NB4 (cell line): ENCODE data around the gene CAMK4.

Source experiments
- DNase-seq: peaks from one replicate; pipeline ENCODE4 v3.0.0; 2010; ENCODE audit warnings: low read depth
- H3K4me3 ChIP-seq: one replicate; pipeline ENCODE4 v1.5.1; 2011; ENCODE audit warnings: mild to moderate bottlenecking, low read depth, low read length, moderate library complexity
- CTCF ChIP-seq: IDR thresholded peaks from one replicate; pipeline ENCODE4 v1.5.1; 2012; ENCODE audit warnings: low read depth, low read length
- MYC ChIP-seq: IDR thresholded peaks from 2 replicates; pipeline ENCODE4 v1.6.1; 2011; ENCODE audit warnings: low read depth, low read length
- POLR2A ChIP-seq: IDR thresholded peaks from 2 replicates; pipeline ENCODE4 v1.6.1; 2011; ENCODE audit warnings: mild to moderate bottlenecking; ENCODE audit not compliant: insufficient read length; ENCODE audit errors: extremely low read depth
- TF ChIP-seq, protein P1 (sequence below): IDR thresholded peaks from 2 replicates; pipeline ENCODE4 v1.6.1; 2011; ENCODE audit warnings: low read depth, low read length

CAMK4 gene

DNA sequence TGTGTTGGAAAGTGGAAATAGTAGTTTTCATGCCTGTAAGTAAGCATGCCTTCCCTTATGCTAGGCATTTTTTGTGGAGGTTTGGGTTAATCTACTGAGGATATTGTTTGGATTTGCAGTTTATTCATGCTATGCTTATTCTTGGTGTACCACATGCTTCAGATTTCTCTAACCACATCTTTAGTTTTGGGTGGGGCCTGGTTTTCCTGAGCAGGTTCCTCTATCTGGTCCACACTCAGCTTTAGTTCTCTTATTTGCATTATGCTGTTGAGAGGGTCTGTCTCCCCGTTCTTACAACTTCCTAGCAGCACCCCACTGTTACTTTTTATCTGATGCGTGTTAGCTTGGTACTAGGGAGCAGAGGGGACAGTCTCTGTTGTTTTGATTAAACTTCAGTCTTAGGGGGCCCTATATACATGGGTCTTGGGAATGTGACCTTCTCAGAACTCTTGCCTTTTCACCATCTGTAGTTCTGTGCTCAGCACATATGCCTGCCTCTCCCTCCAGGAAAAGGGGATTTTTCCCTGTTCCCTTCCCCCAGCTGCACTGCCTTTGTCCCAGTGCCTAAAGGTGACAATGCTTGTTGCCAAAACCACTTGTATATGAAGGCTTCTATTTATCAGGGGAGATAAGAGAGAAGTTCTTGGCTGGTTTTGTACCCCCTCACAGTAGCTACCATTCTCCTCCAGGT, 10.0 kb upstream of the CAMK4 start:
- TF ChIP-seq, protein P1, sequence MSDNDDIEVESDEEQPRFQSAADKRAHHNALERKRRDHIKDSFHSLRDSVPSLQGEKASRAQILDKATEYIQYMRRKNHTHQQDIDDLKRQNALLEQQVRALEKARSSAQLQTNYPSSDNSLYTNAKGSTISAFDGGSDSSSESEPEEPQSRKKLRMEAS: no peak
- no peak overlapping the region for H3K4me3 ChIP-seq

GRCh38 chr5:111215971-111216370, 8.2 kb upstream of the CAMK4 start:
- no peak overlapping the region for H3K4me3 ChIP-seq
- TF ChIP-seq CTCF: no peak
- no peak for TF ChIP-seq POLR2A
- TF ChIP-seq MYC: no peak
- TF ChIP-seq, protein P1: no peak
- DNase-seq: no peak

More for the DNA sequence above, 10.0 kb upstream of the CAMK4 start:
- DNase-seq: no peak

- no peak for TF ChIP-seq POLR2A
- no peak for TF ChIP-seq CTCF
- TF ChIP-seq, protein P1: no peak
- TF ChIP-seq MYC: no peak
- no peak for DNase-seq
- no peak overlapping the region for H3K4me3 ChIP-seq
Measured at GRCh38 chr5:111221139-111221538, 3.0 kb upstream of the CAMK4 start.

- no peak overlapping the region for H3K4me3 ChIP-seq
- TF ChIP-seq, protein P1: no peak
- TF ChIP-seq CTCF (no peak), MYC (no peak), POLR2A (no peak)
- no peak for DNase-seq
Measured at GRCh38 chr5:111223101-111223786, 940 bp upstream of the CAMK4 start.

- no peak overlapping the region for H3K4me3 ChIP-seq
- DNase-seq: no peak
- no peak for TF ChIP-seq POLR2A
- no peak for TF ChIP-seq MYC
- TF ChIP-seq CTCF: no peak
- TF ChIP-seq, protein P1: no peak
Measured at GRCh38 chr5:111224561-111225345, 569 bp downstream of the CAMK4 start.
